Measurements from ENCODE around the gene ADGRB3.
"Not testable (repeated sequence)": the region's sequence is repeated elsewhere in the genome, so short reads cannot be mapped to it uniquely, and the experiment has no call there.

Gene ADGRB3

DNA sequence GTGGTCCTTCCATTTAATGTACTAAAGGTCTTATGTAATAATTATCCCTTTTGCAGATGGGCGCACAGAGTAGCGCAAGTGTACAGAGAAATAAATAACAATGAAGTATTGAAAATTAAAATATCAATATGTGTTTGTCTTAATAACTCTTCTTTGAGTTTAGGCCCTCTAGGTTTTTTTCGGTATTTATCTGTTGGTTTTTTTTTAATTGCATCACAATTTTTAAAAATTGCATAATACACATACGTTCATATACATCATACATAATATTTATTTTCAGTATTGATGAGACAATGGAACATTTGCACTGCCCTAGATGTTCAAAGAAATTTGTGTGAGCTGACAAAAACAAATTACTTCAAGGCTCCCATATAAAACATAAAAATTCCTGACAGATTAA, 15.1 kb downstream of the ADGRB3 start:
- no peak for DNase-seq

- no peak for DNase-seq
Measured at GRCh38 chr6:68651011-68651985, 16.2 kb downstream of the ADGRB3 start.

DNA sequence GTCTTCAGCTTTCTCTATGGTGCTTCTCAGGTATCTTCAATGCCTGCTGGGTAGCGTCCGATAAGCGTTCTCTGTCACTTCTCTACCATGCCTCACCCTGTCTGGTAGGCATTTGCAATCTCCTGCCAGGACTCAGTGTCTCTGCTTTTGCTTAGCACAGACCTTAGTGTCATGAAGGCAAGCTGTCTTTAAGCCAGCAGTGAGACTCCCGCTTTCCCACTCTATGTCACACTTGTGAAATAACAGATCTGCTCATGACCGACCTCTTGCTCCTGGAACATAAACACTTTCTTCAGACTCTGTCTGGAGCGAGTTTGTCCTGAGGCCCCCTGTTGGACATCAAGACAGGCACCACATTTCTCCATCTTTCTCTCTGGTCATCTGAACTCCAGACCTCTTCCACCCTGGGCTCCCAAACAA, 17.0 kb downstream of the ADGRB3 start:
- DNase-seq = no peak

DNA sequence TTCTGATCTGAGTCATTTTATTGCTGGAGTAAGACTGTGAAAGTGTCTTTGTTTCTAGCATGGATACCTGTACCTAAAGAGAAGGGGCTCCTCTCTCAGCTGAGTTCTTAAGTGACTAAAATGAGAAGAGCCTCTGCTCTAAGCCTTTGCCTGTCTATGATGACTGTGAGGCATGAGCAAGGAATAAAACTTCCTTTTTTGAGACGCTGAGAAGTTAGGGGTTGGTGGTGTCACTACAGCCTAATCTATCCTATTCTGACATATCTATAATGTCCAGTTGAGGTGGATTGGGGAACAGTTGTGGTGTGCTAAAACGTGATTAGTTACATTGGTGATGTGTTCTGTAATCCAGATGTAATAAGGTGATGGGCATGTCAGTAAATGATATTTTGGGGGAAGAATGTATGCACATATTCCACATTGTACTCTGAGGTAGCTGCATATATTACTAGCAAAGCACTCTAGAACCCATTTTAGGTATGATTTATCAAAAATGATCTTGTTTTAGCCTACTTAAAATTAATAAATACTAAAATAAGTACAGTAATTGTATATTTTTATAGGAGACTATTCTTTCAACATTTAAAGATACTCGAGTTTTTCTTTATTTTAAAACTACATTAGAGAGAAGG, 18.1 kb downstream of the ADGRB3 start:
- DNase-seq = no peak

GRCh38 chr6:68653706-68654089, 18.6 kb downstream of the ADGRB3 start:
- no peak for DNase-seq

GRCh38 chr6:68654134-68654533, 19.1 kb downstream of the ADGRB3 start:
- DNase-seq = no peak

DNA sequence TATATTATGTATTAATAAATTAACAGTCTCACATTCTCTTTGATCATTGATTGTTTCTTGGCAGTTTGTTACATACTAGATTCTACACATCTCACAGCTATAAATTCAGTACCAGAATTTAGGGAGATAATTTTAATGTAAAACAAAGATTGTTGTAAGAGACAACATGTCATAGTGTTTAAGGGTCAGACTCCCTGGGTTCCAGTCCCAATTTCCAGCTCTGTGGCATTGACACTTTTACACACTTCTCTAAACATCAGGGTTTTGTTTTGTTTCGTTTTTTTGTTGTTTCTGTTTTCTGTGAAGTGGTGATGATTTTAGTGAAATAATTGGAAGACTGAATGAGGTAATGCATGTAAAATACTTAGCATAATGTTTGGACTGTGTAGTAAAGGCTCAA, 19.9 kb downstream of the ADGRB3 start:
- no peak for DNase-seq

DNA sequence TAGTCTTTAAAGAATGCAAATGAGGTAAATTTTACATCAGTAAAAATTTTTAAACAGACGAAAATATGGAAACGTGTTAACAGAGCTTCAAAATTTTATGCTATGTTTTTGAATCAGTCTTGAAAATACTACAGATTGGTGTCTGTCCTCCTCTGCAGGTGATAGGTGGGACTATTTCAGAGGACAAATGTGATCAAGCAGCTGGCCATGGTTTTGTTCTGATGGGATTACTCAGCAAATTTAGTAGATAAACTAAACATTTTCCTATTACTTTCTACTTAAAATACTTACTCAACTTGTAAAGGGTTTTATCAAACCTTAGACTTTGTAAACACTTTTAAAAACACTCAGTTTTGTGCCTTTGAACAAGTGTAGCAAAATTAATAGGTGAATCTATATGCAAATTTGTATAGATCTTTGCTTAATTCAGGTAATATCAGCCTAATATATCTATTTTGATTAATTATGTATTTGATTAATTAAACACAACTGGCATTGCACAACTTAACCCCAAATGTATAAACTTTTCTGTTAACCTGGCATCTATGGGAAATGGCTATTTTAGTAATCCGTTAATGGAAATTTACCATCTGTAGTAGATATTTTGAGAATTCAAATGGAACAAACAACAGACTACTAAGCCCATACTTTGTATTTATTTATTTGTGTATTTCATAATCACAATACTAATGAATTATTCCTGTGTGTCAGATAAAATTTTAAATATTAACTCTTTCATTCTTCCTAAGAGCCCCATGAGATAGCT, 22.5 kb downstream of the ADGRB3 start:
- DNase-seq = no peak

- no peak for DNase-seq
Measured at GRCh38 chr6:68658338-68658737, 23.3 kb downstream of the ADGRB3 start.

GRCh38 chr6:68673255-68673654, 38.2 kb downstream of the ADGRB3 start:
- no peak for DNase-seq

DNA sequence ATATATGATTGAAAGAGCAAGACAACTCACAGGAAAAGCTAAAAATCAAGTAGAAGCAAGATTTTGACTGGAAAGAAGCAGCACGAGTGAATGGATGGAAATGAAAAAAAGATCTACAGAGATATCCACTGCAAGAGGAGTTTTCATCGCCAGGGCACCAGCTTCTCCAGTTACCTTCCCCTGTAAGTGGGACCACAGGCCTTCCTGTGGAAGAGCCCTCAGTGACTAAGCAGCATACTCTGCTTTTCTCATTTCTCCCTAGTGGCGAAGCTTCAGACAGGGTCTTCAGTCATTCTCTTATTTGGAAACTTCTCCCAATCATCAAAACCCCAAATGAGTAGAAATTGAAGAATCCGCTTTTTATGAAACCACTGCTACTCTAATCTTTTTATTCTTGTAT, 40.5 kb downstream of the ADGRB3 start:
- no peak for DNase-seq

DNA sequence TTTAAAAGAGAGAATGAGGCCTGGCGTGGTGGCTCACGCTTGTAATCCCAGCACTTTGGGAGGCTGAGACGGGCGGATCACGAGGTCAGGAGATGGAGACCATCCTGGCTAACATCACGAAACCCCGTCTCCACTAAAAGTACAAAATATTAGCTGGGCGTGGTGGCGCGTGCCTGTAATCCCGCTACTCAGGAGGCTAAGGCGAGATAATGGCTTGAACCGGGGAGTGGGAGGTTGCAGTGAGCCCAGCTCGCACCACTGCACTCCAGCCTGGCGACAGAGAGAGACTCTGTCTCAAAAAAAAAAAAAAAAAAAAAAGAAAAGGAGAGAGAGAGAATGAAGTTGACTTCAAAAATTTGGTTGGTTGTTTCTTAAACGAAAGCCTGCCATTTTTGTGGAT, 41.0 kb downstream of the ADGRB3 start:
- not testable (repeated sequence) for DNase-seq

- no peak for DNase-seq
Measured at GRCh38 chr6:68677058-68677457, 42.0 kb downstream of the ADGRB3 start.

- DNase-seq = no peak
Measured at GRCh38 chr6:68679399-68679798, 44.3 kb downstream of the ADGRB3 start.

DNA sequence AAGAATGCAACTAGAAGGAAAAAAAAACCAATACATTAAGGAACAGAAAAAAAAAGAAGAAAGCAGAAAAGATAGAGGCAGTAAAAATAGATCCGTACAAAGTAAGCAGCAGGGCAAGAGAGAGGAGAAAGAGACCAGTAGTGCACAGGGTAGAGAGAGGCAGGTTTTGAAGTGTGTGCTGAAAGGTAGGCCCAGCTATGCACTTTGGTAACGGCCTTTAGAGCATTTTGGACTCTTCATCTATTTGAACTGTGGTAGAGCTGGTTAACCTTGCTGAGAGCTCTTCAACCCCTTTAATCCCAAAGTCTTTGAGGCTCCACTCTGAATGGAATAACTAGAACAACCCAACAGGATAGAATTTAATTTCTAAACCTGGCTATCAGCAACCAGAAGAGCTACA, 45.2 kb downstream of the ADGRB3 start:
- DNase-seq = no peak

- DNase-seq = no peak
Measured at GRCh38 chr6:68689910-68690309, 54.8 kb downstream of the ADGRB3 start.

DNA sequence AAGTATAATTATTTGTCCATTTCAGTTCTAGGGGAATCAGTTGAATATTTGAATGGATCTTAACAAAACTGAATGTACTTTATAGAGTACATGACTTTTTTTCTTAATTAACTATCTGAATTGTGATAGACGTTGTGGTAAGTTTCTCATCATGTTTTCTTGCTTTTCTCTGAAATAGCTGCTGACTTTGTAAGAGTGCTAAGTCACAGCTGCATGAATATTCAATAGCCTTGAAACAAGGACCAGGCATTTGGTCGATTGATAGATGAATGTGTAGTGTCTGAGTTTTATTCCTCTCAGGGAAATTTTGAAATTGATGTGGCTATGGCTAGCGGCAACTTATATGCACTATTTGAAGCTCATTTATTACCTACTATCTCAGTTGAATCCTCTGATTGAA, 56.0 kb downstream of the ADGRB3 start:
- no peak for DNase-seq

- DNase-seq = no peak
Measured at GRCh38 chr6:68693271-68693670, 58.2 kb downstream of the ADGRB3 start.

- DNase-seq = no peak
Measured at GRCh38 chr6:68695403-68695802, 60.3 kb downstream of the ADGRB3 start.

DNA sequence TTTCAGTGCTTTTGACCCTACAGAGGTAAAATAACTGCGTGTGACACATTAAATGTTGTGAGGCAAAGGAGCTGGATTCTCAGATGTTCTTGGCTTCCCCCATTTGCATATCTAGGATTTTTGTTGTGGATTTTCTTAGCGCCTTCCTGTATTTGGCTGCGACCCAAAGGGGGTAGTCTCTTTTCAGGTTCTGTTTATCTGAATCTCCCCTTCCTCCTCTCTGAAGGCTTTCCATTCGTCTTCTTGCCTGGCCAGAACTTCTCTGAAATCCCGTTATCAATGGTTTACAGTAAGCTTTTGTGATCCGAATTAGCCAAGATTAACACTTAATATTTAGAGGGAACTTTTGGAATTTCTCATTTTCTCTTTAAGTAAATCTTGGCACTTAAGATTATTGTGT, 60.8 kb downstream of the ADGRB3 start:
- no peak for DNase-seq

DNA sequence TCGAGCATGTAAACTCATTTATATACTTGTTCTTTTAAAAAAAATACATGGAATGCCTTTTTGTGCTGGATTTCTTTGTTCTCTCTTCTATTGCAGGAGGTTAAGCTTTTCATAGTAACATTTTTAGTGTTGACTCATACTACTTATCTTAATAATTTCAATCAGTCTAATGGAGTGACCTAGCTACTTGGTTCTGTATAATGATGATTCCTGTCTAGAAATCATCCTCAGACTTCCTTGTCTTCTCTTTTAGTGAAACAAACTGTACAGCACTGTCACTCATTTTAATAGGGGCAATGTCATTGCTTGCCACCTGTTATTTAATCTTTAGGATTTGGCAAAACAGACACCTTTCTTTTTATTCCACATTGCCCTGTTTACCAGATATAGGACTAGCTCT, 62.3 kb downstream of the ADGRB3 start:
- DNase-seq = no peak

DNA sequence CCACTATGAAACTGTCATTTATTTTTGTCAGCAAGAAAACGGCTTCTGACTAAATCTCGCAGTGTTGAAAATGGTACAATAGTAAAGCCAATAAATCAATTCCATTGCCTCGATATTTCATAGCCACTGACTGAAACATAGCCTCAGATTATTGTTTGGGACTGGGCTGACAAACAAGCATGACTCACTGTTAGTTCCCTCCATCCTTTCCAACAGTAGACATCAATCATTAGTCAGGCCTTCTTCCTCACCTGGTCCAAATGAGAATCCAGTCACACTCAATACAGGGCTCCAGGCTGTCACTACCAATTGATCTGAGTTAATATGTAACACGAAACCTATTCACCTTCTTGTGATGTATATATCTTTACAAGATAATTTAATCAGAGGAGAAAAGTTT, 66.1 kb downstream of the ADGRB3 start:
- DNase-seq = no peak

DNA sequence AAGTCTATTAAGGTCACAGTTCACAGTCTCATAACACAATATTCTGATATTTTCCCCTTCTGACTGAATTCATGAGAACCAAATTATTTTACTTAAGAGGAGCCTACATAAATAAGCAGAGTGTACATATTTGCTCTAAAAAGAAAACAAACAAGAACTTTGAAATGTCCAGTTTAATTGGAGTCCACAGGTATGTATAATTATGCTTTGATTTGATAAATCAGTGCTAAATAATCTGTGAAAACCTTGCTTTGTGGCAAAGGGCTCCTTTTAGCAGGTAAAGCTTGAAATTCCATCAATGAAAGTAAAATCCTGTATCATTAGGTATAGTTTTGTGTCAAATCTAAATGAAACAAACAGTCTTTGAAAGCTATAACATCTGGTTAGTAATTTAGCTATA, 69.4 kb downstream of the ADGRB3 start:
- no peak for DNase-seq

DNA sequence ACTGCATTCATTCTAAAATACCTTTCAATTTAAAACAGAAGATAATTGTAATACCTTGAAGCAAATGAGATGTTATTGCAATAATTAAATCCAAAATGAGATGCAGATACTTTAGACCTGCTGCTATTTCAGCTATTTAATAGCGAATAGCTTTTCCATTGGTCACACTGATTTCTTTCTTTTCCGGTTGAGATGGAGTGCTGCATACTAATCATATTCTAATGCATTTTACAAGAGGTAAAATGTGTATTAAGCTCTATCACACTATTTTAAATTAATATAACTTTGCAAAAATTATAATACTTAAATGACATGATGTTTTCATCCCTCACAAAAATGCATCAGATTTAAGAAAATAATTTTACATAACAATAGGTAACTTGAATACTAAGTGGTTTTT, 74.0 kb downstream of the ADGRB3 start:
- no peak for DNase-seq
